Pancreas (tissue), 10 donors: ENCODE results near the gene LTN1. TPM values are rescaled to one million over a fixed set of nuclear protein-coding genes. Genes with fewer than 3 reads are reported as not detected.

Experiments used
- ATAC-seq, 4 donors: fragments of 200-7000 bp; cut with Tn5 transposase; one replicate each; pipeline versions ENCODE4 v1.8.0 to v1.9.1; 2020; ENCODE audit warnings: mild to moderate bottlenecking in 4 of 4, moderate library complexity in 4 of 4
- DNase-seq, 6 donors: peaks; one replicate each; pipeline ENCODE4 v3.0.0-alpha.2; 2020
- FAIRE-seq: peaks from 2 replicates; lab custom pipeline; 2012; peaks lifted over from hg19 to GRCh38; lab: Jason Lieb, UNC
- H3K27ac ChIP-seq, 4 donors: fragments of 200-600 bp; sonication (generic); 1 replicate in 3 of 4; 2 replicates in 1 of 4; pipeline versions ENCODE4 v1.5.0 to v1.8.0; 2020
- H3K27me3 ChIP-seq, 4 donors: fragments of 200-600 bp; one replicate each; pipeline ENCODE4 v1.8.0; 2021
- H3K36me3 ChIP-seq, 3 donors: fragments of 200-600 bp; sonication (generic) in 1 of 3; one replicate each; pipeline versions ENCODE4 v1.5.0 to v1.8.0; 2020 to 2021
- H3K4me1 ChIP-seq, 3 donors: fragments of 200-600 bp; one replicate each; pipeline ENCODE4 v1.8.0; 2021
- H3K4me3 ChIP-seq, 4 donors: fragments of 200-600 bp; sonication (generic) in 2 of 4; one replicate each; pipeline versions ENCODE4 v1.5.0 to v1.8.0; 2020 to 2021
- H3K9me3 ChIP-seq, 4 donors: fragments of 200-600 bp; one replicate each; pipeline ENCODE4 v1.8.0; 2021
- CTCF ChIP-seq, 4 donors: fragments of 200-600 bp; sonication (generic) in 3 of 4; IDR thresholded peaks; one replicate each; pipeline versions ENCODE4 v1.5.0 to v1.8.0; 2021; ENCODE audit warnings: antibody characterized with exemption in 4 of 4
- WGBS, 2 donors: extraction: QIAGEN DNeasy Blood & Tissue Kit; methylation state at CpG; one replicate each; pipeline ENCODE4 v1.1.7; 2013; 5-methylcytosine and 5-hydroxymethylcytosine counted together
- intact Hi-C, 3 donors: fragments of 100-400 bp; cut with DNase I; formaldehyde crosslinking; loops; one replicate each; pipeline versions ENCODE4 v1.11.1 to v1.14.2; 2022
- polyA plus RNA-seq, 2 donors: library from polyadenylated mRNA; stranded (reverse); fragments of 200-250 nt; gene quantifications; one replicate each; pipeline ENCODE4 v1.2.3, GENCODE V29; 2013
- total RNA-seq, 6 donors: library from RNA; stranded (reverse); fragmentation: NEBNext Ultra II Directional in 4 of 6; extraction: Animal tissue kit (Norgen Biotek cat#: 25700) in 4 of 6; gene quantifications; one replicate each; pipeline versions ENCODE4 v1.2.1 to v1.2.4, GENCODE V29; 2021 to 2023
- donor health status: healthy with polysubstance abuse.
- donor health status: DM: no; HTN: no; CAD: no; lungs with moderate emphysema.
- donor health status: DM: no; HTN: no; CAD: no.
- donor health status: control.
- donor health status: control.
- donor health status: Bipolar disorder and iron deficiency.
- donor health status: DM: yes; HTN: yes; CAD: no.
- donor health status: DM: no; HTN: no; CAD: no.
- donor health status: DM: no; HTN: no; CAD: no.
- donor health status: DM: yes; HTN: yes; CAD: no.

The LTN1 gene
- total and polyA plus RNA-seq, 8 donors: 4.4 to 16.1 (median 12.1) TPM

- no peak for FAIRE-seq
- peaks cover 0 to 30% (median 3%) of the 10 kb centered on the region in 3 donors for H3K36me3 ChIP-seq
- WGBS, 2 donors: 50 to 74% methylated on average over 3 of the region's 3 CpGs
- intact Hi-C loops: no loop called here
- H3K27ac ChIP-seq: no peak overlapping the region
- no peak for ATAC-seq
- no peak for TF ChIP-seq CTCF (IDR thresholded peaks at IDR 0.05)
- H3K27me3 ChIP-seq: no peaks in the 10 kb centered on the region
- H3K4me3 ChIP-seq: no peak overlapping the region
- no peaks in the 10 kb centered on the region for H3K4me1 ChIP-seq
- no peak for DNase-seq
- no peaks in the 10 kb centered on the region for H3K9me3 ChIP-seq
Observed at GRCh38 chr21:28975397-28975796, 17.3 kb downstream of the LTN1 start.

GRCh38 chr21:28974531-28975227 lies 18.0 kb downstream of the LTN1 start:
- TF ChIP-seq CTCF (IDR thresholded peaks at IDR 0.05): no peak
- 87 to 90% methylated on average over 6 of the region's 6 CpGs for WGBS, 2 donors
- Histone ChIP-seq H3K9me3 (no peaks in the 10 kb centered on the region), H3K36me3 (peaks cover 0 to 27% (median 7%) of the 10 kb centered on the region in 3 donors), H3K4me3 (no peak overlapping the region), H3K27ac (no peak overlapping the region), H3K27me3 (no peaks in the 10 kb centered on the region), H3K4me1 (no peaks in the 10 kb centered on the region)
- DNase-seq (no peak), ATAC-seq (no peak), FAIRE-seq (no peak)
- intact Hi-C loops: no loop called here

GRCh38 chr21:28972398-28972797 lies 20.3 kb downstream of the LTN1 start:
- no peak for ATAC-seq
- Histone ChIP-seq H3K27ac (no peak overlapping the region), H3K36me3 (peaks cover 0 to 22% (median 12%) of the 10 kb centered on the region in 3 donors), H3K9me3 (no peaks in the 10 kb centered on the region), H3K4me1 (no peaks in the 10 kb centered on the region), H3K27me3 (no peaks in the 10 kb centered on the region), H3K4me3 (no peak overlapping the region)
- 87 to 95% methylated on average over 6 of the region's 6 CpGs for WGBS, 2 donors
- no peak for TF ChIP-seq CTCF (IDR thresholded peaks at IDR 0.05)
- intact Hi-C loops: no loop called here
- no peak for FAIRE-seq
- no peak for DNase-seq

- WGBS, 2 donors: 96% methylated on average over 2 of the region's 2 CpGs
- Histone ChIP-seq H3K4me1 (no peaks in the 10 kb centered on the region), H3K27ac (no peak overlapping the region), H3K4me3 (no peak overlapping the region), H3K36me3 (peaks cover 0 to 31% (median 12%) of the 10 kb centered on the region in 3 donors), H3K9me3 (no peaks in the 10 kb centered on the region), H3K27me3 (no peaks in the 10 kb centered on the region)
- DNase-seq (no peak), FAIRE-seq (no peak), ATAC-seq (no peak)
- intact Hi-C loops: no loop called here
- no peak for TF ChIP-seq CTCF (IDR thresholded peaks at IDR 0.05)
Observed at GRCh38 chr21:28971171-28971570, 21.5 kb downstream of the LTN1 start.

GRCh38 chr21:28963831-28964230 lies 28.8 kb downstream of the LTN1 start:
- no peak for ATAC-seq
- 96 to 98% methylated on average over 1 of the region's 1 CpG for WGBS, 2 donors
- peaks cover 2 to 36% (median 5%) of the 10 kb centered on the region in 3 donors for H3K36me3 ChIP-seq
- intact Hi-C loops: no loop called here
- peaks cover 0 to 11% (median 0%) of the 10 kb centered on the region in 3 donors for H3K4me1 ChIP-seq
- H3K4me3 ChIP-seq: no peak overlapping the region
- DNase-seq: no peak
- no peak for FAIRE-seq
- H3K27me3 ChIP-seq: no peaks in the 10 kb centered on the region
- no peak for TF ChIP-seq CTCF (IDR thresholded peaks at IDR 0.05)
- H3K9me3 ChIP-seq: no peaks in the 10 kb centered on the region
- H3K27ac ChIP-seq: no peak overlapping the region
